HG02885 (cell line): ENCODE data around the gene RCL1.
"Not testable (repeated sequence)": the region's sequence is repeated elsewhere in the genome, so short reads cannot be mapped to it uniquely, and the experiment has no call there.

Experiments
- ATAC-seq: cut with Tn5 transposase; IDR thresholded peaks from one replicate; pipeline ENCODE4 v1.9.1; 2021; ENCODE audit warnings: mild to moderate bottlenecking; ENCODE audit not compliant: unreplicated experiment, poor library complexity

Gene RCL1

DNA sequence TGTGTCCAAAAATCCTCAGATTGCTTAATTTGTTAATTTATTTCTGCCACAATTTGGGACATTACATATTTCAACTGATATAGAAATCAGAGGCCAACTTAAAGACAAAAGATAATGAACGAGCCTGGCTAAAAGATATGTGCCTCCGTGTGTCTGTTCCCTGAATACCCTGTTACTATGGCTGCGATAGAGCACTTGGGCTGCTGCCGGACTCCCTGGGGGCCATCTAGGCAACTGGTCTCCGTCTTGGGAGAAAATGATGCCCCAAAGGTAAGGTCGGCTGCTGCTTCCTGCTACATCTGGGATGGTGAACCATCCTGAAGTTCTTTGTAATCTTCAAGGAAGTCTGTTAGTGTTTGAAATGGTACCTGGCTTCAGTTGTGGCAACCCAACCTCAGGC lies 72.0 kb downstream of the RCL1 start:
- no peak for ATAC-seq

DNA sequence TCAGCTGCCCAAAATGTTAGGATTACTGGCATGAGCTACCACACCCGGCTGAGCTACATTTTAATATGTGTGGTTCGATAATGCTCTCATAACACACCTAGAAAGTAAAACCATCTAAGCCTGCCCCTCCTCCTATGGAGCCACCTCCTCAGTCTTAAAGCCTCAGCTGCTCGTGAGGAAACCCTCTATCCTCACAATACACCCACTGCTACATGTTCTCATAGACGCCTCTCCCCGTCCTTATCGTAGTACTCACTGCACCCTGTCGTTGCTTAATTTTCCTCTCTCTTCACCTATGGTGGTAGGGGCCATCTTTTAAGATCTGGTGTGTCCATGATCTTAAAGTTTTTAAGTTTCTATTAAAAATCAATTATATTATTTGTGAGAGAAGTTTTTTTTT lies 72.9 kb downstream of the RCL1 start:
- ATAC-seq, result no peak

- ATAC-seq, result no peak
Observed at GRCh38 chr9:4866239-4866969, 73.7 kb downstream of the RCL1 start.

DNA sequence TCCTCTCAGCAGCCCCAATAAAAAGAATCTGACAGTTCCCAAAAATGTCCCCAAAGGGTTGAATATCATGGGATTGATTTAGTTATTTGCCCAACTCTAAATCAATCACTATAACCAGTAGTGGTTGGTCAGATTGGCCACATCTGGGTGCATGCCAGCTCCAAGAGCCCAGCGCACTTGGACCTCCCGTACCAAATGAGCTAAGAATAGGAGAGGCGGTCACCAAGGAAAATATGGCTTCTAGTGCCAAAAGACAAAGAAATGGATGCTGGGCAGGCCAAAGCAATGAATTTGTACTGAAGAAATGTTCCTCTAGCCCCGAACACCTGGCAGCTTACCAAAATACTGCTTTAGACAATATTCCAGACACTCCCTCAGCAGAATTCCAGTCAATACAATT lies 80.3 kb downstream of the RCL1 start:
- no peak for ATAC-seq

- ATAC-seq, result no peak
Observed at GRCh38 chr9:4875559-4875958, 82.8 kb downstream of the RCL1 start.

DNA sequence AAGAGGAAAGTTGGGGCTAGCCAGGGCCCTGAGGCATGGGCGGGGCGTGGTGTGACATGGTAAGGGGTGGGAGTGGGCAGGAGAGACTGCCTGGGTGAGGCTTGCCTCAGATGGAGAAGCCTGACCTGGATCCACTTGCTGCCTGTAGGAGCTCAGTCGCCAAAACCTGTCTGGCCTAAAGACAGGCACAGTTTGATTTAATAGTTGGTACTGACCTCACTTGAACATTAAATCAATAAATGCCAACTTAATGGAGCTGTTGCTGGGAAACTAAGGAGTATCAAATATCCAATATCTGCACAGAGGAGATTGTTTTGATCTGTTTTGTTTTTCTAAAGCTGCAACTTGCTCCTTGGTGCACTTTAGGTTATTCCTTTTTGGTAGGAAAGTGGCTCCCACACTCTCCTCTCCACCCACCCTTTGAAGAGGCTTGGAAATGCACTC lies 86.4 kb downstream of the RCL1 start:
- ATAC-seq, result no peak

GRCh38 chr9:4883326-4883873 lies 90.7 kb downstream of the RCL1 start:
- ATAC-seq, result no peak

DNA sequence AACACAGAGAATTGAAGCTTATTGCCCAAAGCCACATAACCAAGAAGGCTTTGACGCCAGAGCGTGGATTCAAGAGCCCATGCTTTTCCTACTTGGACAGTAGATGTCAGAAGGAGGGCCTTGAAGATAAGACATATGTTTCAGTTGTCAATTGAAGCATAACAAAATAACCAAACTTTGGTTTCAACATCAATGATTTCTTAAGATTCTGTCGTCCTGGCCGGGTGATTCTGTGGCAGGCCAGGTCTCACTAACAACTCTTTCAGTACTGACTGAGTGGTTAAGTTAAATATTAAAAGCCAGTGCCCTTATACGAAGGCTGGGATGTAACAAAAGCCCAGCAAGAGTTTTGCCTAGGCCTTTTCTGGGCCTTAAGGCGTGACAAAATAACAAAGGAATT lies 94.0 kb downstream of the RCL1 start:
- ATAC-seq, result peak; percentile 68

DNA sequence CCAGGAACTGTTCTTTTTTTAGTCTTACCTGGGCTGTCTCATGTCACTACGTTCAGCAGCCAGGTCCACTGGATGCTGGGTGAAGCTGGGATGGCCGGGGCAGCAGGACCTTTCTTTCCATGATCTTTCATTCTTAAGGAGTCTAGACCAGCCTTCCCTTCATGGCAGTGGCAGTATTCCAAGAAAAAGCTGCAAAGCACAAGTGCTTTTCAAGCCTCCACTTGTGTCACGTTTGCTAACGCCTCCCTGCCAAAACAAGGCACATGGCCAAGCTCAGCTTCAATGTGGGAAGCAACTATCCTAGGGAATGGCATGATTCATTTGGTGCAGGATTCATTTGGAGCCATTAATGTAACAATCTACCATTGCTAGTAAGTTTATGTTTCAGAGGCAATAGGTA lies 94.8 kb downstream of the RCL1 start:
- ATAC-seq, result no peak

DNA sequence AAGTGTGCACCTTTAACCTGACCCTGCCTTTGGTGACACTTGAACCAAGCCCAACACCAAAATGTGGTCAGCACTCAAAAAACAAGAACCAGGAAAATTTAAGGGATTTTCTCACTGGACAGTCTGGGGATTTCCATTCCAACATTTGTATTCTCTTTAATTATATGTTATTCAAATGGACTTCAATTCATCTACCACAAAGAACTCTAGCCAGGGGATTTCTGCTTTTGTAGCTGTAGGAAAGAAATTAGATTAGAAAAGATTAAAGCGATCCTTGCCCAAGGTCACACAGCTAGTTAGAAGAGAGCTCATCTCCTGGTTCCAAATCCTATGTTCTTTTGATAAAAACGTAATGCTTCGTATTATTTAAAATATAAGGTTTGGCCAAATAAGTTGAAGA lies 97.5 kb downstream of the RCL1 start:
- no peak for ATAC-seq

- ATAC-seq, result no peak
Observed at GRCh38 chr9:4890929-4891328, 98.2 kb downstream of the RCL1 start.

- no peak for ATAC-seq
Observed at GRCh38 chr9:4891674-4892073, 98.9 kb downstream of the RCL1 start.

GRCh38 chr9:4892501-4893194 lies 99.9 kb downstream of the RCL1 start:
- no peak for ATAC-seq

GRCh38 chr9:4894076-4894475 lies 101.3 kb downstream of the RCL1 start:
- ATAC-seq, result no peak

DNA sequence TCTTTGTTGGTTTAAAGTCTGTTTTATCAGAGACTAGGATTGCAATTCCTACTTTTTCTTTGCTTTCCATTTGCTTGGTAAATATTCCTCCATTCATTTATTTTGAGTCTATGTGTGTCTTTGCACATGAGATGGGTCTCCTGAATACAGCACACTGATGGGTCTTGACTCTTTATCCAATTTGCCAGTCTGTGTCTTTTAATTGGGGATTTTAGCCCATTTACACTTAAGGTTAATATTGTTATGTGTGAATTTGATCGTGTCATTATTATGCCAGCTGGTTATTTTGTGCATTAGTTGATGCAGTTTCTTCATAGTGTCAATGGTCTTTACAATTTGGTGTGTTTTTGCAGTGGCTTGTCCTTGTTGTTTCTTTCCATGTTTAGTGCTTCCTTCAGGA lies 107.1 kb downstream of the RCL1 start:
- not testable (repeated sequence) for ATAC-seq

DNA sequence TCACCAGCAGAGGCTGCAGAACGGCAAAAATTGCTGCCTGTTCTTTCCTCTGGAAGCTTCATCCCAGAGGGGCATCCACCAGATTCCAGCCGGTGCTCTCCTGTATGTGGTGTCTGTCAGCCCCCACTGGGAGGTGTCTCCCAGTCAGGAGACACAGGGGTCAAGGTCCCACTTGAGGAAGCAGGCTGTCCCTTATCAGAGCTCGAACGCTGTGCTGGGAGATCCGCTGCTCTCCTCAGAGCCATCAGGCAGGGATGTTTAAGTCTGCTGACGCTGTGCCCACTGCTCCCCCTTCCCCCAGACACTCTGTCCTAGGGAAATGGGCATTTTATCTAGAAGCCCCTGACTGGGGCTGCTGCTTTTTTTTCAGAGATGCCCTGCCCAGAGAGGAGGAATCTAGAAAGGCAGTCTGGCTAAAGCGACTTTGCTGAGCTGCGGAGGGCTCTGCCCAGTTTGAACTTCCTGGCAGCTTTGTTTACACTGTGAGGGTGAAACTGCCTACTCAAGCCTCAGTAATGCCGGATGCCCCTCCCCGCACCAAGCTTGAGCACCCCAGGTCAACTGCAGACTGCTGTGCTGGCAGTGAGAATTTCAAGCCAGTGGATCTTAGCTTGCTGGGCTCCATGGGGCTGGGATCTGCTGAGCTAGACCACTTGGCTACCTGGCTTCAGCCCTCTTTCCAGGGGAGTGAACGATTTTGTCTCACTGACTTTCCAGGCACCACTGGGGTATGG lies 108.8 kb downstream of the RCL1 start:
- ATAC-seq, result not testable (repeated sequence)

- ATAC-seq, result no peak
Observed at GRCh38 chr9:4902135-4902475, 109.4 kb downstream of the RCL1 start.

- ATAC-seq, result no peak
Observed at GRCh38 chr9:4904322-4905134, 111.8 kb downstream of the RCL1 start.

GRCh38 chr9:4905135-4905490 lies 112.4 kb downstream of the RCL1 start:
- no peak for ATAC-seq
